Body of pancreas (tissue), 4 donors: ENCODE results near the gene EBF3. TPM values are rescaled to one million over a fixed set of nuclear protein-coding genes. Genes with fewer than 3 reads are reported as not detected.

Source experiments
- ATAC-seq: fragments of 150-250 bp; one replicate; pipeline ENCODE4 v1.9.1; 2016
- DNase-seq, 4 donors: peaks; one replicate each; pipeline ENCODE4 v3.0.0-alpha.2; 2019
- H3K27ac ChIP-seq, 4 donors: fragments of 200-600 bp; sonication (generic); 1 replicate in 3 of 4; 2 replicates in 1 of 4; pipeline versions ENCODE4 v1.5.1 to v1.6.1; 2016 to 2019; ENCODE audit warnings: mild to moderate bottlenecking in 1 of 4, mixed read lengths in 1 of 4, moderate library complexity in 1 of 4
- H3K27me3 ChIP-seq, 2 donors: fragments of 200-600 bp; sonication (generic); one replicate each; pipeline ENCODE4 v1.6.0; 2016; ENCODE audit warnings: mild to moderate bottlenecking in 1 of 2
- H3K36me3 ChIP-seq, 2 donors: fragments of 200-600 bp; sonication (generic); replicated peaks in 1 of 2; 2 replicates each; pipeline ENCODE4 v1.5.1; 2016; ENCODE audit warnings: low read depth in 2 of 2; ENCODE audit not compliant: insufficient read depth in 1 of 2
- H3K4me1 ChIP-seq: fragments of 200-600 bp; sonication (generic); one replicate; pipeline ENCODE4 v1.6.0; 2016
- H3K4me3 ChIP-seq, 2 donors: fragments of 200-600 bp; sonication (generic); 1 replicate in 1 of 2; 2 replicates in 1 of 2; pipeline ENCODE4 v1.5.1; 2016 to 2019
- H3K9me3 ChIP-seq, 3 donors: fragments of 200-600 bp; sonication (generic); 1 replicate in 2 of 3; 2 replicates in 1 of 3; pipeline ENCODE4 v1.5.1; 2016
- CTCF ChIP-seq, 7 experiments: fragments of 450-650 bp in 4 of 7; fragments of 200-600 bp in 3 of 7; sonication (generic) in 3 of 7; IDR thresholded peaks; one replicate each; pipeline ENCODE4 v1.5.1; 2016 to 2019; ENCODE audit warnings: antibody characterized with exemption in 7 of 7
- POLR2A ChIP-seq, 3 donors: fragments of 450-650 bp; IDR thresholded peaks; one replicate each; pipeline ENCODE4 v1.6.1; 2016; ENCODE audit warnings: antibody characterized with exemption in 3 of 3, mild to moderate bottlenecking in 2 of 3
- WGBS, 2 donors: methylation state at CpG; one replicate each; pipeline ENCODE4 v1.1.5; 2017; 5-methylcytosine and 5-hydroxymethylcytosine counted together
- intact Hi-C: fragments of 100-400 bp; cut with DNase I; formaldehyde crosslinking; loops from one replicate; pipeline ENCODE4 v1.15.1; 2023
- total RNA-seq, 2 donors: library from RNA; depleted of rRNA; stranded (reverse); fragments of >200 nt; gene quantifications; one replicate each; pipeline ENCODE4 v1.1.0, GENCODE V29; 2016

The EBF3 gene
- total RNA-seq, 2 donors from 2014 or later = 2.3 to 4.6 TPM

GRCh38 chr10:129876838-129877237, 87.2 kb downstream of the EBF3 start:
- Histone ChIP-seq H3K4me1 (no peaks in the 10 kb centered on the region), H3K27ac (no peak overlapping the region), H3K9me3 (no peaks in the 10 kb centered on the region), H3K27me3 (no peaks in the 10 kb centered on the region), H3K4me3 (no peak overlapping the region), H3K36me3 (no peaks in the 10 kb centered on the region)
- TF ChIP-seq POLR2A (IDR thresholded peaks at IDR 0.05) = no peak
- no peak for TF ChIP-seq CTCF (IDR thresholded peaks at IDR 0.05)
- DNase-seq = no peak
- intact Hi-C loops = no loop called here
- 67 to 78% methylated on average over 5 of the region's 5 CpGs for WGBS, 2 donors
- no peak for ATAC-seq

GRCh38 chr10:129875993-129876726, 87.9 kb downstream of the EBF3 start:
- DNase-seq = no peak
- ATAC-seq = no peak
- H3K27me3 ChIP-seq = no peaks in the 10 kb centered on the region
- intact Hi-C loops = no loop called here
- no peak for TF ChIP-seq POLR2A (IDR thresholded peaks at IDR 0.05)
- no peak for TF ChIP-seq CTCF (IDR thresholded peaks at IDR 0.05)
- no peak overlapping the region for H3K4me3 ChIP-seq
- no peaks in the 10 kb centered on the region for H3K9me3 ChIP-seq
- WGBS, 2 donors = 35 to 42% methylated on average over 11 of the region's 11 CpGs
- no peak overlapping the region for H3K27ac ChIP-seq
- no peaks in the 10 kb centered on the region for H3K4me1 ChIP-seq
- no peaks in the 10 kb centered on the region for H3K36me3 ChIP-seq

GRCh38 chr10:129873351-129873750, 90.7 kb downstream of the EBF3 start:
- DNase-seq (no peak), ATAC-seq (no peak)
- Histone ChIP-seq H3K4me1 (no peaks in the 10 kb centered on the region), H3K9me3 (no peaks in the 10 kb centered on the region), H3K36me3 (no peaks in the 10 kb centered on the region), H3K4me3 (no peak overlapping the region), H3K27me3 (no peaks in the 10 kb centered on the region), H3K27ac (no peak overlapping the region)
- no peak for TF ChIP-seq POLR2A (IDR thresholded peaks at IDR 0.05)
- TF ChIP-seq CTCF (IDR thresholded peaks at IDR 0.05) = no peak
- WGBS, 2 donors = 71 to 77% methylated on average over 16 of the region's 16 CpGs
- intact Hi-C loops = no loop called here

- TF ChIP-seq POLR2A (IDR thresholded peaks at IDR 0.05) (no peak), CTCF (IDR thresholded peaks at IDR 0.05) (no peak)
- intact Hi-C loops = no loop called here
- Histone ChIP-seq H3K27ac (no peak overlapping the region), H3K9me3 (no peaks in the 10 kb centered on the region), H3K36me3 (no peaks in the 10 kb centered on the region), H3K4me3 (no peak overlapping the region), H3K27me3 (no peaks in the 10 kb centered on the region), H3K4me1 (no peaks in the 10 kb centered on the region)
- WGBS, 2 donors = 59 to 64% methylated on average over 8 of the region's 8 CpGs
- DNase-seq (no peak), ATAC-seq (no peak)
Observed at GRCh38 chr10:129871966-129872365, 92.1 kb downstream of the EBF3 start.
